Measurements from ENCODE around the gene ODAD3.

GRCh38 chr19:11379857-11380350 is 55.0 kb downstream of the ODAD3 start:
- TF ChIP-seq, protein P1, sequence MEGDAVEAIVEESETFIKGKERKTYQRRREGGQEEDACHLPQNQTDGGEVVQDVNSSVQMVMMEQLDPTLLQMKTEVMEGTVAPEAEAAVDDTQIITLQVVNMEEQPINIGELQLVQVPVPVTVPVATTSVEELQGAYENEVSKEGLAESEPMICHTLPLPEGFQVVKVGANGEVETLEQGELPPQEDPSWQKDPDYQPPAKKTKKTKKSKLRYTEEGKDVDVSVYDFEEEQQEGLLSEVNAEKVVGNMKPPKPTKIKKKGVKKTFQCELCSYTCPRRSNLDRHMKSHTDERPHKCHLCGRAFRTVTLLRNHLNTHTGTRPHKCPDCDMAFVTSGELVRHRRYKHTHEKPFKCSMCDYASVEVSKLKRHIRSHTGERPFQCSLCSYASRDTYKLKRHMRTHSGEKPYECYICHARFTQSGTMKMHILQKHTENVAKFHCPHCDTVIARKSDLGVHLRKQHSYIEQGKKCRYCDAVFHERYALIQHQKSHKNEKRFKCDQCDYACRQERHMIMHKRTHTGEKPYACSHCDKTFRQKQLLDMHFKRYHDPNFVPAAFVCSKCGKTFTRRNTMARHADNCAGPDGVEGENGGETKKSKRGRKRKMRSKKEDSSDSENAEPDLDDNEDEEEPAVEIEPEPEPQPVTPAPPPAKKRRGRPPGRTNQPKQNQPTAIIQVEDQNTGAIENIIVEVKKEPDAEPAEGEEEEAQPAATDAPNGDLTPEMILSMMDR (IDR thresholded peaks at IDR 0.05): no peak
- TF ChIP-seq EZH2 (IDR thresholded peaks at IDR 0.05): no peak
- no peak for TF ChIP-seq EZH2phosphoT487 (IDR thresholded peaks at IDR 0.05)

Measured in neural progenitor cell (in vitro differentiated cells).